ENCODE data around the gene NFKBIZ. TPM values are rescaled to one million over a fixed set of nuclear protein-coding genes. Genes with fewer than 3 reads are reported as not detected.

Gene NFKBIZ
- total and polyA plus RNA-seq, 2 donors (not counting 1 experiment from before 2014, with no cell fraction given), result 14.7 to 38.8 TPM

DNA sequence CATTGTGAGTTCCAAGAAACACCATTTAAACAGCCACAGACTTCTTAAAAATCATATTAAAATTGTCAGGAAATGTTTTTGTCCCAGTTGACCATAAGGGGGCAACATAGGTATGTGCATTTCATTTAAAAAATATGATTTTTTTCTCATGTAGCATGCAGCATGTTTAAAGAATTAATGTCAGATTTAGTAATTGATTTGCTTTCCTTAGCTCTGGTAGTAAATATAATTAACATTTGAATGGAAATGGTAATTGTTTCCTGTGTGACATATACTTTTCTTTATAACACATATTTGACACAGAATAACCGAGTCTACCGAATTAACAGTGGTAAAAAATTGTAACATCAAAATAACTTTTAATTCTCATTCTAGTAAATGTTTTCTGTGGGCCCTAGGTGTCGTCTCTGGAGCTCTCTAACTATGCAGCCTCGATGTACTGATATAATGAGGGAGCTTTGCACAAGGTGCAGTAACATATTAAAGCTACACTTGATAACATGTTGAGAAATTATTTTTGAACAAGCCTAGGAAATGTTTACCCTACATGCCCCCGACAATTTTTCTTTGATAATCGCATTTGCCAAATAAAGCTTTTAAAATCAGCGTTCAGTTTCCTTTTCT is 35.4 kb upstream of the NFKBIZ start:
- no peaks in the 10 kb centered on the region for H4K20me1 ChIP-seq (ENCODE audit: control insufficient read depth, extremely low read depth, insufficient read depth, low read length)
- peak in 1 of 2 donors; percentile 67 for DNase-seq (ENCODE audit: low read depth in 2 of 2)
- no peak overlapping the region for H3K9ac ChIP-seq (ENCODE audit: insufficient read depth, low read length)

DNA sequence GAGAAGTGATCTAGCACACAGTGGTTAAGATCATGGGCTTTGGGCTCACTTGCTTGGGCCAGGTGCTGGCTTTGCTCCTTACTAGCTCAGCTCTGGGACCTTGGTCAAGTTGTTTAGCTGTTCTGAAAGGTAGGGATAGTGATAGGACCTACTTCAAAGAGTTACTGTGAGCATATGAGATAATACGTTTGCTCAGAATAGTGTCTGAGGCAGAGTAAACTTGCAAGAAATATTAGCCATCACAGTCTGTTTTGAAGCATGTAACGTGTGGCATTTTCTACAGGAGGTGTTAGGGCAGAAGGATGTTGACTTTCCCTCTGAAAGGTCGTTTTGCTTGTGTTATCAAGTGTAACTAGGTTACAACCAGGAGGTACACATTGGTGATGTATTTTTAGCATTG is 34.5 kb upstream of the NFKBIZ start:
- Histone ChIP-seq H2AFZ (ENCODE audit: low read length) (no peak overlapping the region), H4K20me1 (ENCODE audit: control insufficient read depth, extremely low read depth, insufficient read depth, low read length) (no peaks in the 10 kb centered on the region)

More for the DNA sequence above, 35.4 kb upstream of the NFKBIZ start:
- Histone ChIP-seq H3K36me3 (ENCODE audit: control insufficient read depth, insufficient read depth, low read length) (no peaks in the 10 kb centered on the region), H3K9me3 (ENCODE audit: control insufficient read depth, insufficient read depth, low read depth, low read length) (no peaks in the 10 kb centered on the region), H3K4me1 (ENCODE audit: control insufficient read depth, extremely low read depth, insufficient read depth, low read length) (peaks cover 2% of the 10 kb centered on the region), H3K27ac (ENCODE audit: insufficient read depth, low read length) (no peak overlapping the region), H3K4me2 (ENCODE audit: extremely low read depth, insufficient read depth, low read length) (no peak overlapping the region), H3K27me3 (ENCODE audit: control insufficient read depth, insufficient read depth, low read length) (no peaks in the 10 kb centered on the region), H3K4me3 (replicated peaks in 1 of 4; ENCODE audit: control extremely low read depth in 1 of 4, insufficient read depth in 1 of 4, low read depth in 3 of 4, low read length in 4 of 4) (no peak overlapping the region), H2AFZ (ENCODE audit: low read length) (no peak overlapping the region), H3K79me2 (ENCODE audit: control insufficient read depth, insufficient read depth, low read length) (no peaks in the 10 kb centered on the region)
- TF ChIP-seq, protein P1, sequence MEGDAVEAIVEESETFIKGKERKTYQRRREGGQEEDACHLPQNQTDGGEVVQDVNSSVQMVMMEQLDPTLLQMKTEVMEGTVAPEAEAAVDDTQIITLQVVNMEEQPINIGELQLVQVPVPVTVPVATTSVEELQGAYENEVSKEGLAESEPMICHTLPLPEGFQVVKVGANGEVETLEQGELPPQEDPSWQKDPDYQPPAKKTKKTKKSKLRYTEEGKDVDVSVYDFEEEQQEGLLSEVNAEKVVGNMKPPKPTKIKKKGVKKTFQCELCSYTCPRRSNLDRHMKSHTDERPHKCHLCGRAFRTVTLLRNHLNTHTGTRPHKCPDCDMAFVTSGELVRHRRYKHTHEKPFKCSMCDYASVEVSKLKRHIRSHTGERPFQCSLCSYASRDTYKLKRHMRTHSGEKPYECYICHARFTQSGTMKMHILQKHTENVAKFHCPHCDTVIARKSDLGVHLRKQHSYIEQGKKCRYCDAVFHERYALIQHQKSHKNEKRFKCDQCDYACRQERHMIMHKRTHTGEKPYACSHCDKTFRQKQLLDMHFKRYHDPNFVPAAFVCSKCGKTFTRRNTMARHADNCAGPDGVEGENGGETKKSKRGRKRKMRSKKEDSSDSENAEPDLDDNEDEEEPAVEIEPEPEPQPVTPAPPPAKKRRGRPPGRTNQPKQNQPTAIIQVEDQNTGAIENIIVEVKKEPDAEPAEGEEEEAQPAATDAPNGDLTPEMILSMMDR (conservative IDR thresholded peaks at IDR 0.05 in 1 of 2, IDR thresholded peaks at IDR 0.05 in 1 of 2; ENCODE audit: low read depth in 1 of 2, low read length in 2 of 2), result peak in 1 of 2 donors; percentile 44
- no peak for TF ChIP-seq EZH2 (IDR thresholded peaks at IDR 0.05; ENCODE audit: low read length, missing control alignments)

More for the DNA sequence above, 34.5 kb upstream of the NFKBIZ start:
- TF ChIP-seq EZH2 (IDR thresholded peaks at IDR 0.05; ENCODE audit: low read length, missing control alignments), result no peak
- TF ChIP-seq, protein P1 (conservative IDR thresholded peaks at IDR 0.05 in 1 of 2, IDR thresholded peaks at IDR 0.05 in 1 of 2; ENCODE audit: low read depth in 1 of 2, low read length in 2 of 2), result no peak
- Histone ChIP-seq H3K4me2 (ENCODE audit: extremely low read depth, insufficient read depth, low read length) (no peak overlapping the region), H3K4me3 (replicated peaks in 1 of 4; ENCODE audit: control extremely low read depth in 1 of 4, insufficient read depth in 1 of 4, low read depth in 3 of 4, low read length in 4 of 4) (no peak overlapping the region), H3K79me2 (ENCODE audit: control insufficient read depth, insufficient read depth, low read length) (no peaks in the 10 kb centered on the region), H3K9me3 (ENCODE audit: control insufficient read depth, insufficient read depth, low read depth, low read length) (no peaks in the 10 kb centered on the region), H3K27ac (ENCODE audit: insufficient read depth, low read length) (no peak overlapping the region), H3K9ac (ENCODE audit: insufficient read depth, low read length) (no peak overlapping the region), H3K4me1 (ENCODE audit: control insufficient read depth, extremely low read depth, insufficient read depth, low read length) (peaks cover under 1% of the 10 kb centered on the region), H3K27me3 (ENCODE audit: control insufficient read depth, insufficient read depth, low read length) (no peaks in the 10 kb centered on the region), H3K36me3 (ENCODE audit: control insufficient read depth, insufficient read depth, low read length) (no peaks in the 10 kb centered on the region)
- DNase-seq (ENCODE audit: low read depth in 2 of 2), result no peak
